GM12872 (cell line): ENCODE results near the gene SIK2.

Experiments used
- TF ChIP-seq, protein P1 (sequence below): IDR thresholded peaks from 3 replicates; pipeline ENCODE4 v1.5.1; 2011; ENCODE audit warnings: low read depth, mild to moderate bottlenecking, low read length, moderate library complexity; ENCODE audit not compliant: insufficient read depth

SIK2 gene

GRCh38 chr11:111665777-111666176 lies 63.5 kb downstream of the SIK2 start:
- TF ChIP-seq, protein P1, sequence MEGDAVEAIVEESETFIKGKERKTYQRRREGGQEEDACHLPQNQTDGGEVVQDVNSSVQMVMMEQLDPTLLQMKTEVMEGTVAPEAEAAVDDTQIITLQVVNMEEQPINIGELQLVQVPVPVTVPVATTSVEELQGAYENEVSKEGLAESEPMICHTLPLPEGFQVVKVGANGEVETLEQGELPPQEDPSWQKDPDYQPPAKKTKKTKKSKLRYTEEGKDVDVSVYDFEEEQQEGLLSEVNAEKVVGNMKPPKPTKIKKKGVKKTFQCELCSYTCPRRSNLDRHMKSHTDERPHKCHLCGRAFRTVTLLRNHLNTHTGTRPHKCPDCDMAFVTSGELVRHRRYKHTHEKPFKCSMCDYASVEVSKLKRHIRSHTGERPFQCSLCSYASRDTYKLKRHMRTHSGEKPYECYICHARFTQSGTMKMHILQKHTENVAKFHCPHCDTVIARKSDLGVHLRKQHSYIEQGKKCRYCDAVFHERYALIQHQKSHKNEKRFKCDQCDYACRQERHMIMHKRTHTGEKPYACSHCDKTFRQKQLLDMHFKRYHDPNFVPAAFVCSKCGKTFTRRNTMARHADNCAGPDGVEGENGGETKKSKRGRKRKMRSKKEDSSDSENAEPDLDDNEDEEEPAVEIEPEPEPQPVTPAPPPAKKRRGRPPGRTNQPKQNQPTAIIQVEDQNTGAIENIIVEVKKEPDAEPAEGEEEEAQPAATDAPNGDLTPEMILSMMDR: no peak

DNA sequence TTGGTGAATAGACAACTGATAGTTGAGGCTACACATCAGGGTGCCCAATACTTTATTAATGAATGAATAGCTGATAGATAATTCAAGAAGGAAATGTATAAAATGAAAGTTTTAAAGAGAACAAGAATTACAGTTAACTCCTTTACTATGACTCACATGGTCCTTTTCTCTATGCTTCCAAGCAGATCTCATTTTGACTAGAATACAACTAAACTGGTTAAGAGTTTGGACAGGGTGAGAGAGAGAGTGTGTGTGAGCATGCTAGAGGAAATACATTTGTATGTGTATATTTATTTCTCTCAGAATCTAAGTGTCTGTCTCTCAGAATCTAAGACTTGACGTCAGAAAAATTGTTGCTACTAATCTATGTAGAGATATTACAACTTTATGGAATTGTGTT lies 66.7 kb downstream of the SIK2 start:
- TF ChIP-seq, protein P1: no peak

DNA sequence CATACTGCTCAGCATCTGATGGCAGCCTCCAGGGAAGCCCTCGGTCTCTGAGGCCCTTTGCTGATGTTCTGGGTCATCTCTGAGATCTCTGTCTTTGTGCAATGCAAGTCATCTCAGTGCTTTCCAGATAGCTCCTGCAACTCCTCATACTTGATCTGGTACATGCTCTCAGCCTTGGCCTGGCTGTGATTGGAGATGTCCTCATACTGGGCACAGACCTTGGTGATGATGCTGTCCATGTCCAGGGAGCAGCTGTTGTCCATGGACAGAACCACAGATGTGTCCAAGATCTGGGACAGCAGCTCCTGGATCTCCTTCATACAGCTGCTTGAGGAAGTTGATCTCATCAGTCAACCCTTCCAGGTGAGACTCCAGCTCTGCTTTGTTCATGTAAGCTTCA lies 69.1 kb downstream of the SIK2 start:
- TF ChIP-seq, protein P1: no peak

DNA sequence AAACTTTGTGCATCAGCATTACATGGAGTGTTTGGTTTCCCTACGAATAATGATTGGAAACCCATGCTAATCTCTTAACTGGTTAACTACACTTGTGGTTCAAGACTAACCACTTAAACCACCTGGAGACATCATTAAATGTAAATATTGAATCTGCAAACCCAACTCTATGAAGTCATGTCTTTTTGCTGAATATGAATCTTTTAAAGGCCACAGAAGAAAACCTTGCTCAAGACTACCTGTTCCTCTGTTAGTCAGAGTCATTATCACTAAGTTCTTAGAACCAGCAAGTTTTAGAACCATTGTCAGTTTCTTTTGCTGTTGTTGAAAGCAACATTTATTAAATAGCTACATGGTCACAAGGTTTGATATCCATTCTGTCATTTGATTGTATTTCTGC lies 70.7 kb downstream of the SIK2 start:
- TF ChIP-seq, protein P1: no peak

DNA sequence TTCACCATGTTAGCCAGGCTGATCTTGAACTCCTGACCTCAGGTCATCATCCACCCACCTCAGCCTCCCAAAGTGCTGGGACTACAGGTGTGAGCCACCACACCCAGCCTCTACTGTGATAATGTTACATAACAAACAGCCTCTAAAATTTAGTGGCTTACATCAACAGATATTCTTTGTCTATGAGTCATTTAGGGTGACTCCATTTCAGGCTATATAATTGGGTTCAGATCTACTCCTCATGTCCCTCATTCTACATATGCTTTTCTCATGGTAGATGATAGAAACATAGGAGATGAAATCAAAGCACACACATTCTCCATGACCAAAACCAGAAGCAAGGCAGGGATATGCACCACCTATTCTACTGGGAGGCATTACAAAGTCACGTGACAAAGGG lies 72.7 kb downstream of the SIK2 start:
- TF ChIP-seq, protein P1: no peak

GRCh38 chr11:111675891-111676290 lies 73.6 kb downstream of the SIK2 start:
- TF ChIP-seq, protein P1: no peak

DNA sequence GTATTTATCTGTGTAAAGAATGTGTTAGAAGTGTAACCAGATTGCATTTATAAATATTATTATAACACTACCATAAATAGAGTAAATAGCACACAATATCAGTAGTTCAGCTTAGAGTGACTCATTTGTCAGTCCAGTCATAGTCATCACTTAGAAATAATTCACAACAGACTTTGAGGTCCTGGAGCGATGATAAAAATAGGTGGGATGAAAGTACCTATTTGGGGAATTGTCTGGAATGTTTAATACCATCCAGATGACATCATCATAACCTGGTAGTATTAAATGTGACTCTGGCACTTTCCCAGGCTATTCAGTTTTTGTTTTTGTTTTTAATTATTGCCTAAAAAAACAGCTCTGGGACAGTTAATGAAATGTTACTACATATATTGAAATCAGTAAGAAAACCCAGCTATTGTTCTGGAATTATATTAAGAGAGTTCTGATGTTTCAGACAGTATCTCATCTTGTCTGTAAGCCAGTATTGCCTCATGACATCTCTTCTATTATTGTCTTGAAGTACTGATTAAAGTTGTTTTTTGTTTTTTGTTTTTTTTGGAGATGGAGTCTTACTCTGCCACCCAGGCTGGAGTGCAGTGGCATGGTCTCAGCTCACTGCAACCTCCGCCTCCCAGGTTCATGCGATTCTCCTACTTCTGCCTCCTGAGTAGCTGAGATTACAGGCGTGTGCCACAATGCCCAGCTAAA lies 74.8 kb downstream of the SIK2 start:
- TF ChIP-seq, protein P1: no peak
